Neural crest cell (in vitro differentiated cells): ENCODE measurements around the gene RIMBP2. TPM values are rescaled to one million over a fixed set of nuclear protein-coding genes. Genes with fewer than 3 reads are reported as not detected.

Experiments
- DNase-seq: peaks from one replicate; pipeline ENCODE4 v3.0.0; 2021; ENCODE audit warnings: low read depth, mixed read lengths, low spot score
- H3K27ac Mint-ChIP-seq: one replicate; pipeline ENCODE4 v1.8.0; 2021; ENCODE audit warnings: mild to moderate bottlenecking, mixed read lengths; ENCODE audit not compliant: unreplicated experiment
- H3K27me3 Mint-ChIP-seq: 2 replicates; pipeline ENCODE4 v1.8.0; 2021; ENCODE audit warnings: low read depth, mild to moderate bottlenecking, mixed read lengths
- H3K36me3 Mint-ChIP-seq: 2 replicates; pipeline ENCODE4 v1.8.0; 2021; ENCODE audit warnings: low read depth, mild to moderate bottlenecking, mixed read lengths
- H3K4me1 Mint-ChIP-seq: 2 replicates; pipeline ENCODE4 v1.8.0; 2021; ENCODE audit warnings: mixed read lengths
- H3K4me3 Mint-ChIP-seq: one replicate; pipeline ENCODE4 v1.8.0; 2021; ENCODE audit warnings: mild to moderate bottlenecking, mixed read lengths
- H3K9me3 Mint-ChIP-seq: 2 replicates; pipeline ENCODE4 v1.8.0; 2021; ENCODE audit warnings: mixed read lengths
- total RNA-seq: library from RNA; stranded (reverse); gene quantifications from 2 replicates; pipeline ENCODE4 v1.2.1, GENCODE V29; 2021
- TF ChIP-seq, protein P1 (sequence below): fragments of 200-600 bp; sonication (generic); conservative IDR thresholded peaks from 2 replicates; pipeline ENCODE4 v1.5.0; 2021; ENCODE audit warnings: antibody characterized with exemption, mild to moderate bottlenecking

The RIMBP2 gene
- total RNA-seq, 1 donor from 2014 or later: 5.9 TPM

DNA sequence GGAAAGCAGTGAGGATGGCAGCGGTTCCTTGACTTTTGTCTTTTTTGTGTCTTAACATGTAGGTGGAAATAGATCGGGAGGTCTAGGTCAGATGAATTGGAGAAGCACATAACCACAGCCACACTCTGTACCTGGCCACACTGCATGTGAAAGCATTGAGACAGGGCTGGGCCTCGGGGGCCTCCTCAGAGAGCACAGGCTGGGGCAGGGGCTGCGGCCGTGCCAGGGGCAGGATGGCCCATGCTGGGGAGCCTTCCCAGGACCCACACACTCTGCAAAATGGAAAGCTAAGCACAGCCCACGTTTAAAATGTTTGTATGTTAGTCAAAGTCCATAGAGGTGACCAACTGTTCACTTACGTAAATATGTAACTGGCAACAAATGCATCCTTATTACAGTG lies 301.7 kb downstream of the RIMBP2 start:
- Mint-ChIP-seq H3K27me3 (peaks cover 19% of the 10 kb centered on the region), H3K27ac (no peak overlapping the region), H3K4me1 (no peaks in the 10 kb centered on the region), H3K9me3 (no peaks in the 10 kb centered on the region), H3K36me3 (no peaks in the 10 kb centered on the region), H3K4me3 (no peak overlapping the region)
- TF ChIP-seq, protein P1, sequence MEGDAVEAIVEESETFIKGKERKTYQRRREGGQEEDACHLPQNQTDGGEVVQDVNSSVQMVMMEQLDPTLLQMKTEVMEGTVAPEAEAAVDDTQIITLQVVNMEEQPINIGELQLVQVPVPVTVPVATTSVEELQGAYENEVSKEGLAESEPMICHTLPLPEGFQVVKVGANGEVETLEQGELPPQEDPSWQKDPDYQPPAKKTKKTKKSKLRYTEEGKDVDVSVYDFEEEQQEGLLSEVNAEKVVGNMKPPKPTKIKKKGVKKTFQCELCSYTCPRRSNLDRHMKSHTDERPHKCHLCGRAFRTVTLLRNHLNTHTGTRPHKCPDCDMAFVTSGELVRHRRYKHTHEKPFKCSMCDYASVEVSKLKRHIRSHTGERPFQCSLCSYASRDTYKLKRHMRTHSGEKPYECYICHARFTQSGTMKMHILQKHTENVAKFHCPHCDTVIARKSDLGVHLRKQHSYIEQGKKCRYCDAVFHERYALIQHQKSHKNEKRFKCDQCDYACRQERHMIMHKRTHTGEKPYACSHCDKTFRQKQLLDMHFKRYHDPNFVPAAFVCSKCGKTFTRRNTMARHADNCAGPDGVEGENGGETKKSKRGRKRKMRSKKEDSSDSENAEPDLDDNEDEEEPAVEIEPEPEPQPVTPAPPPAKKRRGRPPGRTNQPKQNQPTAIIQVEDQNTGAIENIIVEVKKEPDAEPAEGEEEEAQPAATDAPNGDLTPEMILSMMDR: no peak
- no peak for DNase-seq

DNA sequence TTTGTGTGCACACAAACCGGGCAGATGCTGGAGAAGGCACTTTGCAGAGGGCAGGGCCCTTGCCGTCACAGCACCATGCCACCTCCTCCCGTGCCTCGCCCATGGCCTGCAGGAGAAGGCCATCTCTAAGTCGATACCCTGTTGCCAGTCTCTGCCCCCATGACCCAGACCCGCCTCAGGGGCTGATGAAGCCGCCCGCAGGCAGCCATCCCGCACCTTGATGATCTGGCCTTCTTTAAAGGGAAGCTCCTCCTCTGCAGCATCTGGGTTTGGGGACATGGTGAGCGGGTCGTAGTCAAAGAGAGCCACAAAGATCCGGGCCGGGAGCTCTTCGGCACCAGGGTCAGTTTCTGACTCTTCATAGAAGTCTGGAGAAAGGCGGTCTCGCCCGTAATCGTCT lies 302.2 kb downstream of the RIMBP2 start:
- Mint-ChIP-seq H3K9me3 (peaks cover 1% of the 10 kb centered on the region), H3K36me3 (no peaks in the 10 kb centered on the region), H3K4me1 (no peaks in the 10 kb centered on the region), H3K4me3 (no peak overlapping the region), H3K27ac (no peak overlapping the region), H3K27me3 (peaks cover 19% of the 10 kb centered on the region)
- no peak for DNase-seq
- TF ChIP-seq, protein P1: no peak

DNA sequence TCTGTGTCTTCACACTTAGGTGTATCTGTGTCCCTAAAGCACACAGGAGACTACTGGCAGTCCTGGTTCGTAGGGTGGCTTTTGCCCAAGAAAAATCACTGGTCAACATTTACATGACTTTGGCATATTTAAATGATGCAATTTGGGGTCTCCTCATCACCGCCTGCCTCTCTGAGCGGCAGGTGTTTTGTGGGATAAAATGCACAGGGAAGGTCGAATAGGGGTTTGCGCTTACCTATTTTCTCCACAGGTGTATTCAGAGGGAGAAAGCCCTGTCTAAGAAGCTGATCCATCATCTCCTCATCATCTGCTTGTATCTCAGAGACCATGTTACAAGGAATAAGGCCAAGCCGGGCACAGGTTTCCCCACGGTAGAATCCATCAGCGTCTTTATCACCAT lies 303.7 kb downstream of the RIMBP2 start:
- no peaks in the 10 kb centered on the region for H3K36me3 Mint-ChIP-seq
- peaks cover 2% of the 10 kb centered on the region for H3K9me3 Mint-ChIP-seq
- TF ChIP-seq, protein P1: no peak
- H3K27me3 Mint-ChIP-seq: peaks cover 19% of the 10 kb centered on the region
- H3K27ac Mint-ChIP-seq: no peak overlapping the region
- no peak overlapping the region for H3K4me3 Mint-ChIP-seq
- DNase-seq: no peak
- H3K4me1 Mint-ChIP-seq: no peaks in the 10 kb centered on the region

DNA sequence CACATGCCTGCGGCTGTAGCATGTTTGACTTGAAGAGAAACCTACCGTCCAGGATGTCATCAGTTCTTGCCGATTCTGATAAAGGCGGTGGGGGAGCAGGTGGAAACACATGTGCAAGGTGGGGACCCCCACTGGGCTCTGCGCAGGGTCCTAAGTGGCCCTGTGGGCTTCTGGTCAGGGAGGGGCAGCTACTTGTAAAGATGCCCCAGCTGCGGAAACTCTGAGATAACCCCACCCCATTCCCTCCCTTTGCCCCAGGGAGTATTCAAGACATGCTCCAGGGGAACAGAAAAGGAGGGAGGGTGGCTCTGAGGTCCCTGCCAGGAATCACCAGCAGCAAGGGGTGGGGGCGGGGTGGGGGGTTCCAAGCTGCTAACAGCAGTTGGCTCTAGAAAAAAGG lies 310.8 kb downstream of the RIMBP2 start:
- no peak overlapping the region for H3K27ac Mint-ChIP-seq
- no peaks in the 10 kb centered on the region for H3K36me3 Mint-ChIP-seq
- peaks cover 6% of the 10 kb centered on the region for H3K27me3 Mint-ChIP-seq
- no peaks in the 10 kb centered on the region for H3K4me1 Mint-ChIP-seq
- no peak for DNase-seq
- H3K4me3 Mint-ChIP-seq: no peak overlapping the region
- TF ChIP-seq, protein P1: no peak
- H3K9me3 Mint-ChIP-seq: peaks cover 2% of the 10 kb centered on the region

DNA sequence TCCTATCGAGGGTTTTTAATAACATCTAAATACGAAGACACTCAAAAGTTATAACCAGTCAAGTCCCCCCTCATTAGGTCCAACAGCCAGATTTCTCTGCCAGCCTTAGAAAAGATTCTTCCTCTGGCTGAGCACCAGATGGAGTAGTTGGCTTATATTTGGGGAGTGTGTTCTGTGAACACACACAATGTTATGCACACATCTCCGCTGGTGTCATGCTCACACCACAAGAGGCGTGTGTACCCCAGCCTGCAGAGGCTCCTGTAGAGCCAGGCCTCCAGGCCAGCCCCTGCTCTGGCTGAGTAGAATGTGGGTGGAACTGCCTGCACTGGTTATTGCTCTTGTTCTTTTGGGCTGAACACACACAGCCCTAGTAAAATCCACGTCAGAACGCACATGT lies 314.4 kb downstream of the RIMBP2 start:
- TF ChIP-seq, protein P1: peak; percentile 63
- Mint-ChIP-seq H3K9me3 (no peaks in the 10 kb centered on the region), H3K36me3 (no peaks in the 10 kb centered on the region), H3K27ac (no peak overlapping the region), H3K27me3 (peaks cover 4% of the 10 kb centered on the region), H3K4me1 (peaks cover 4% of the 10 kb centered on the region), H3K4me3 (no peak overlapping the region)
- no peak for DNase-seq
